HepG2 (cell line): ENCODE data around the gene MXI1. TPM values are rescaled to one million over a fixed set of nuclear protein-coding genes. Genes with fewer than 3 reads are reported as not detected.

ENCODE experiments used
- ATAC-seq: fragments of 200-7000 bp; cut with Tn5 transposase; 3 replicates; pipeline ENCODE4 v1.9.1; 2020; ENCODE audit warnings: mild to moderate bottlenecking, moderate library complexity
- BruUV-seq: library from RNA; stranded (reverse); fragments of 400-500 nt; replicated peaks from 2 replicates; lab custom pipeline; 2021; lab: Mats Ljungman, UMichigan
- CTCF ChIA-PET: fragments of 300-600 bp; formaldehyde crosslinking; extraction: SDS; loops from one replicate; lab custom pipeline; 2021; ENCODE audit warnings: low total read pairs, inconsistent platforms, low intra/inter-chr PET ratio; lab: Yijun Ruan, JAX
- POLR2A ChIA-PET: fragments of 350-600 bp; sonication (Branson Sonifier 250); formaldehyde crosslinking; loops from one replicate; lab custom pipeline; 2020; ENCODE audit warnings: antibody characterized with exemption, inconsistent platforms; lab: Yijun Ruan, JAX
- DNase-seq: peaks from one replicate; pipeline ENCODE4 v3.0.0-alpha.2; 2015; ENCODE audit warnings: low spot score
- FAIRE-seq: peaks from 3 replicates; lab custom pipeline; 2011; peaks lifted over from hg19 to GRCh38; lab: Jason Lieb, UNC
- H2AFZ ChIP-seq: one replicate; pipeline ENCODE4 v1.6.1; 2011; ENCODE audit warnings: low read length, inconsistent platforms
- H3K27ac ChIP-seq: fragments of 300-600 bp; 3 replicates; pipeline ENCODE4 v1.8.0; 2011; ENCODE audit warnings: mixed run types, mild to moderate bottlenecking, mixed read lengths, low read length, inconsistent platforms; ENCODE audit not compliant: insufficient read depth; ENCODE audit errors: extremely low read length
- H3K27me3 ChIP-seq, 2 experiments: fragments of 200-600 bp in 1 of 2; 2 replicates in 1 of 2; 3 replicates in 1 of 2; pipeline versions ENCODE4 v1.6.0 to v1.8.0; 2011; ENCODE audit warnings: low read length in 2 of 2, mild to moderate bottlenecking in 2 of 2, moderate library complexity in 2 of 2, inconsistent platforms in 1 of 2; ENCODE audit not compliant: insufficient read depth in 2 of 2, control insufficient read depth in 1 of 2
- H3K36me3 ChIP-seq, 2 experiments: fragments of 200-600 bp in 1 of 2; replicated peaks in 1 of 2; 2 replicates in 1 of 2; 3 replicates in 1 of 2; pipeline versions ENCODE4 v1.5.1 to v1.8.0; 2011; ENCODE audit warnings: low read length in 2 of 2, inconsistent platforms in 1 of 2; ENCODE audit not compliant: insufficient read depth in 2 of 2, control insufficient read depth in 1 of 2
- H3K4me1 ChIP-seq: 2 replicates; pipeline ENCODE4 v1.5.1; 2012; ENCODE audit warnings: low read length, inconsistent platforms; ENCODE audit not compliant: insufficient read depth
- H3K4me2 ChIP-seq: 2 replicates; pipeline ENCODE4 v1.6.0; 2011; ENCODE audit warnings: low read depth, low read length, inconsistent platforms
- H3K4me3 ChIP-seq, 3 experiments: fragments of 200-600 bp in 1 of 3; sonication (generic), shearing (Covaris generic) in 1 of 3; replicated peaks in 1 of 3; 2 replicates each; pipeline ENCODE4 v1.5.1; 2011 to 2016; ENCODE audit warnings: low read length in 3 of 3, inconsistent platforms in 2 of 3, low read depth in 2 of 3, mild to moderate bottlenecking in 2 of 3, control low read depth in 1 of 3, mixed read lengths in 1 of 3; ENCODE audit not compliant: insufficient read depth in 1 of 3
- H3K79me2 ChIP-seq: one replicate; pipeline ENCODE4 v1.6.1; 2011; ENCODE audit warnings: low read length, inconsistent platforms; ENCODE audit not compliant: insufficient read depth
- H3K9ac ChIP-seq: 2 replicates; pipeline ENCODE4 v1.6.0; 2011; ENCODE audit warnings: mild to moderate bottlenecking, low read depth, low read length, inconsistent platforms; ENCODE audit not compliant: insufficient read depth
- H3K9me3 ChIP-seq: 2 replicates; pipeline ENCODE4 v1.5.1; 2012; ENCODE audit warnings: mild to moderate bottlenecking, low read length
- H4K20me1 ChIP-seq: 2 replicates; pipeline ENCODE4 v1.6.0; 2011; ENCODE audit warnings: inconsistent platforms, mild to moderate bottlenecking, low read length, moderate library complexity; ENCODE audit not compliant: insufficient read depth
- ARID5B ChIP-seq: IDR thresholded peaks from 2 replicates; pipeline ENCODE4 v1.4.0; 2020; ENCODE audit warnings: mild to moderate bottlenecking, missing genetic modification reagents
- CTCF ChIP-seq: sonication (generic); formaldehyde crosslinking; IDR thresholded peaks from 2 replicates; pipeline ENCODE4 v1.5.0; 2020; ENCODE audit warnings: mild to moderate bottlenecking, missing genetic modification reagents, moderate library complexity
- HINFP ChIP-seq: sonication (generic); formaldehyde crosslinking; IDR thresholded peaks from 2 replicates; pipeline ENCODE4 v1.4.0; 2020; ENCODE audit warnings: low read depth, mild to moderate bottlenecking, missing genetic modification reagents
- MIXL1 ChIP-seq: IDR thresholded peaks from 2 replicates; pipeline ENCODE4 v1.6.1; 2016
- NFKBIZ ChIP-seq: IDR thresholded peaks from 2 replicates; pipeline ENCODE4 v1.6.1; 2018; ENCODE audit warnings: missing genetic modification reagents, missing compliant biosample characterization
- PRMT3 ChIP-seq: sonication (generic); formaldehyde crosslinking; IDR thresholded peaks from 2 replicates; pipeline ENCODE4 v1.8.1; 2022; ENCODE audit warnings: low read depth, mild to moderate bottlenecking, moderate library complexity, missing genetic modification reagents, borderline replicate concordance
- RAD21 ChIP-seq: fragments of 450-650 bp; formaldehyde crosslinking; IDR thresholded peaks from 2 replicates; pipeline ENCODE4 v1.5.0; 2020; ENCODE audit warnings: mild to moderate bottlenecking
- SAP130 ChIP-seq: IDR thresholded peaks from 2 replicates; pipeline ENCODE4 v1.6.1; 2016; ENCODE audit warnings: low read depth
- SIN3A ChIP-seq: IDR thresholded peaks from 2 replicates; pipeline ENCODE4 v1.6.1; 2011; ENCODE audit warnings: low read depth, mild to moderate bottlenecking, control low read depth, low read length, borderline replicate concordance
- SMC3 ChIP-seq: IDR thresholded peaks from 2 replicates; pipeline ENCODE4 v1.6.1; 2011; ENCODE audit warnings: low read length, improper control_type of control experiment
- STAG1 ChIP-seq: sonication (generic); formaldehyde crosslinking; IDR thresholded peaks from 2 replicates; pipeline ENCODE4 v1.4.0; 2020; ENCODE audit warnings: missing genetic modification reagents
- ZNF570 ChIP-seq: sonication (generic); formaldehyde crosslinking; IDR thresholded peaks from 2 replicates; pipeline ENCODE4 v1.4.0; 2020; ENCODE audit warnings: mild to moderate bottlenecking, missing genetic modification reagents, borderline replicate concordance
- WGBS: methylation state at CpG from one replicate; pipeline ENCODE4 v1.1.6; 2017; ENCODE audit warnings: low lambda C conversion rate; 5-methylcytosine and 5-hydroxymethylcytosine counted together
- in situ Hi-C: cut with HindIII; loops from 2 replicates; pipeline ENCODE4 v1.10.0; 2017; ENCODE audit warnings: low pct_unique_long_range_greater_than_20kb; ENCODE audit not compliant: extremely low pct_ligation_motif_present
- intact Hi-C: fragments of 100-400 bp; cut with micrococcal nuclease; formaldehyde crosslinking; loops from one replicate; pipeline ENCODE4 v1.10.0; 2022; ENCODE audit not compliant: unreplicated experiment
- polyA plus RNA-seq, 8 experiments: library from polyadenylated mRNA; depleted of rRNA in 3 of 8; stranded (reverse) in 7 of 8; unstranded in 1 of 8; fragments of >200 nt; fragmentation: Illumina TruSeq in 4 of 8; extraction: Trizol in 4 of 8; gene quantifications; 2 replicates each; pipeline versions ENCODE4 v1.2.1 to v1.2.3, GENCODE V29; 2011 to 2016; ENCODE audit warnings: low read depth in 4 of 8, missing spikeins in 1 of 8, mixed read lengths in 1 of 8; ENCODE audit not compliant: insufficient read depth in 1 of 8
- total RNA-seq, 5 experiments: library from RNA; depleted of rRNA; stranded (reverse); fragments of >200 nt; fragmentation: Illumina TruSeq; extraction: Trizol; gene quantifications; 2 replicates each; pipeline ENCODE4 v1.2.3, GENCODE V29; 2016; ENCODE audit warnings: low read depth in 1 of 5
- TF ChIP-seq, protein P1 (sequence below): sonication (generic); formaldehyde crosslinking; IDR thresholded peaks from 2 replicates; pipeline ENCODE4 v1.5.0; 2020; ENCODE audit warnings: mild to moderate bottlenecking, missing genetic modification reagents, borderline replicate concordance

MXI1 gene
- total and polyA plus RNA-seq, 2 of the 13 experiments (the other 11 are each of a cell fraction or from before 2014, with no cell fraction given), result 6.6 to 22.0 TPM

DNA sequence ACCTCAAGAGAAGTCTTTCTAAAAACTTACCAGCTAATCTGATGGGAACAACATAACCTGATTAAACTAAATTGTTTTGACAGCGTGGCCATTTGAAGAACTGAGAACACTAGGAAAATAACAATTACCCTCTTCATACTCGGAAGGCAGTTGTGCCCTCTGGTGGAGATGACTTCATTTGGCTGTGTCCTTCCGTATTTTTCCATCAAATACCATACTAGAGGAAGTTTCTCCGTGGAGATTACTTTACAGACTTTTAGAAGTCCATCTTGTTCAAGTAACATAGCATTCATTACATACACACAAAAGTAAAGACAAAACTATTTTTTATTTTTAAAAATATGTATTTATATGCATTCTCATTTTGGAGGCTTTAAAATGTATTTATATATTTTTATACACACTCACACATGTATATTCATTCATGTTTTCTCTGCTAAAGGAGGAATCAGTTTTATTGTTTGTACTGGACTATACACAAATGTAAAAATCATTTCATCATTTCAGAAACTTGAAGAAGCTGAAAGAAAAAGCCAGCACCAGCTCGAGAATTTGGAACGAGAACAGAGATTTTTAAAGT lies 72.1 kb downstream of the MXI1 start:
- 44% methylated on average over 6 of the region's 6 CpGs for WGBS
- in situ Hi-C loops, result no loop called here
- Histone ChIP-seq H3K9me3 (no peaks in the 10 kb centered on the region), H3K27ac (no peak overlapping the region), H3K27me3 (no peaks in the 10 kb centered on the region; a peak in 1 of 5 replicates), H3K4me1 (peaks cover 9% of the 10 kb centered on the region), H4K20me1 (peaks cover 5% of the 10 kb centered on the region; the same call in 1 of the 2 replicates), H3K9ac (no peak overlapping the region), H3K36me3 (peaks cover 1 to 19% of the 10 kb centered on the region in 2 experiments), H3K4me3 (no peak overlapping the region), H2AFZ (no peak overlapping the region), H3K4me2 (no peak overlapping the region), H3K79me2 (no peaks in the 10 kb centered on the region)
- DNase-seq (peak; percentile 65), ATAC-seq (peak; percentile 71), FAIRE-seq (peak; percentile 82)
- intact Hi-C loops, result loop anchor here (1.0 kb wide), 3 partner anchors 54 to 142 kb away; partner anchors contain the start of gene MXI1
- peak; percentile 68; the same call in 1 of the 2 replicates for TF ChIP-seq RAD21
- TF ChIP-seq STAG1, result peak; percentile 84
- no peak for TF ChIP-seq HINFP
- TF ChIP-seq SIN3A, result no peak
- TF ChIP-seq MIXL1 (CRISPR knock-in tag), result peak; percentile 65; the same call in 1 of the 2 replicates
- TF ChIP-seq CTCF (CRISPR knock-in tag), result peak; percentile 78
- TF ChIP-seq NFKBIZ (CRISPR knock-in tag), result no peak
- TF ChIP-seq SAP130 (CRISPR knock-in tag), result peak; percentile 15; the same call in 1 of the 2 replicates
- no peak for TF ChIP-seq ZNF570 (CRISPR knock-in tag)
- TF ChIP-seq, protein P1, sequence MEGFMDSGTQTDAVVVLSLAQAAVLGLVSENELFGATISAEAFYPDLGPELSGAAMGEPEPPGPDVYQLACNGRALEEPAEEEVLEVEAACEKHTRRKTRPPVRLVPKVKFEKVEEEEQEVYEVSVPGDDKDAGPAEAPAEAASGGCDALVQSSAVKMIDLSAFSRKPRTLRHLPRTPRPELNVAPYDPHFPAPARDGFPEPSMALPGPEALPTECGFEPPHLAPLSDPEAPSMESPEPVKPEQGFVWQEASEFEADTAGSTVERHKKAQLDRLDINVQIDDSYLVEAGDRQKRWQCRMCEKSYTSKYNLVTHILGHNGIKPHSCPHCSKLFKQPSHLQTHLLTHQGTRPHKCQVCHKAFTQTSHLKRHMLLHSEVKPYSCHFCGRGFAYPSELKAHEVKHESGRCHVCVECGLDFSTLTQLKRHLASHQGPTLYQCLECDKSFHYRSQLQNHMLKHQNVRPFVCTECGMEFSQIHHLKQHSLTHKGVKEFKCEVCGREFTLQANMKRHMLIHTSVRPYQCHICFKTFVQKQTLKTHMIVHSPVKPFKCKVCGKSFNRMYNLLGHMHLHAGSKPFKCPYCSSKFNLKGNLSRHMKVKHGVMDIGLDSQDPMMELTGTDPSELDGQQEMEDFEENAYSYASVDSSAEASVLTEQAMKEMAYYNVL (CRISPR knock-in tag), result no peak
- TF ChIP-seq PRMT3 (CRISPR knock-in tag), result no peak
- TF ChIP-seq ARID5B, result 0 out of 2 replicates have a peak, but pooled peaks have one; percentile 22
- TF ChIP-seq SMC3, result peak; percentile 93
- CTCF ChIA-PET, result interaction anchor here (1.1 to 6.1 kb wide), 5 partner anchors 72 to 142 kb away, joined by 3 to 73 read pairs (median 4); partner anchors contain the start of gene MXI1
- no TSS peak for BruUV-seq
- POLR2A ChIA-PET, result no interaction called here
